MCF 10A (cell line): ENCODE measurements around the gene PER1. TPM values are rescaled to one million over a fixed set of nuclear protein-coding genes. Genes with fewer than 3 reads are reported as not detected.

Experiments
- BruUV-seq: library from RNA; stranded (reverse); fragments of 400-500 nt; replicated peaks from 2 replicates; lab custom pipeline; 2021; lab: Mats Ljungman, UMichigan
- CTCF ChIA-PET: fragments of 300-600 bp; sonication (Branson Sonifier 250); formaldehyde crosslinking; extraction: SDS; loops from one replicate; lab custom pipeline; 2021; ENCODE audit warnings: antibody characterized with exemption, inconsistent platforms; lab: Yijun Ruan, JAX
- POLR2A ChIA-PET: fragments of 300-600, 350-650 bp; sonication (Branson Sonifier 250); formaldehyde crosslinking; extraction: SDS; loops from one replicate; lab custom pipeline; 2020; ENCODE audit warnings: antibody characterized with exemption, inconsistent platforms; lab: Yijun Ruan, JAX
- DNase-seq: peaks from one replicate; pipeline ENCODE4 v3.0.0-alpha.2; 2018; ENCODE audit not compliant: unreplicated experiment
- H3K27ac Mint-ChIP-seq: one replicate; pipeline ENCODE4 v1.8.0; 2022; ENCODE audit warnings: mild to moderate bottlenecking, low read depth, mixed read lengths; ENCODE audit not compliant: unreplicated experiment
- H3K27me3 Mint-ChIP-seq: one replicate; pipeline ENCODE4 v1.8.0; 2022; ENCODE audit warnings: mixed read lengths; ENCODE audit not compliant: insufficient read depth, unreplicated experiment
- H3K36me3 Mint-ChIP-seq: one replicate; pipeline ENCODE4 v1.8.0; 2022; ENCODE audit warnings: mild to moderate bottlenecking, moderate library complexity, mixed read lengths; ENCODE audit not compliant: insufficient read depth, unreplicated experiment
- H3K4me1 Mint-ChIP-seq: one replicate; pipeline ENCODE4 v1.8.0; 2022; ENCODE audit warnings: mixed read lengths; ENCODE audit not compliant: insufficient read depth, unreplicated experiment
- H3K4me3 Mint-ChIP-seq: one replicate; pipeline ENCODE4 v1.8.0; 2022; ENCODE audit warnings: mild to moderate bottlenecking, moderate library complexity, mixed read lengths; ENCODE audit not compliant: unreplicated experiment
- H3K9me3 Mint-ChIP-seq: one replicate; pipeline ENCODE4 v1.8.0; 2022; ENCODE audit warnings: mixed read lengths; ENCODE audit not compliant: unreplicated experiment
- CTCF ChIP-seq: fragments of 200-600 bp; IDR thresholded peaks from one replicate; pipeline ENCODE4 v1.8.0; 2022; ENCODE audit warnings: antibody characterized with exemption, mild to moderate bottlenecking; ENCODE audit not compliant: unreplicated experiment
- intact Hi-C: fragments of 100-400 bp; cut with micrococcal nuclease; formaldehyde crosslinking; loops from 2 replicates; pipeline ENCODE4 v1.14.1; 2022
- total RNA-seq: library from RNA; stranded (reverse); gene quantifications from 2 replicates; pipeline ENCODE4 v1.2.3, GENCODE V29; 2022

Gene PER1
- total RNA-seq, 1 experiment from 2014 or later = 190 TPM

- H3K4me1 Mint-ChIP-seq = peaks cover 44% of the 10 kb centered on the region
- no TSS peak for BruUV-seq
Observed at GRCh38 chr17:8125154-8125946, 26.9 kb downstream of the PER1 start.

GRCh38 chr17:8124350-8125153, 27.7 kb downstream of the PER1 start:
- Mint-ChIP-seq H3K9me3 (no peaks in the 10 kb centered on the region), H3K4me1 (peaks cover 47% of the 10 kb centered on the region), H3K27ac (no peak overlapping the region), H3K36me3 (peaks cover 37% of the 10 kb centered on the region), H3K27me3 (no peaks in the 10 kb centered on the region), H3K4me3 (peak overlapping the region; percentile 77)
- TF ChIP-seq CTCF = no peak
- intact Hi-C loops = loop anchor here (5.0 kb wide), 1 partner anchor 258 kb away; the partner anchor contains the start of gene RPL26
- ChIA-PET POLR2A (interaction anchor here (0.8 to 4.0 kb wide), 13 partner anchors 8 to 267 kb away, joined by 3 to 101 read pairs (median 4); partner anchors contain the start of genes BORCS6, NAA38, PER1 and SLC25A35), CTCF (interaction anchor here (0.6 to 3.1 kb wide), 7 partner anchors 14 to 632 kb away, joined by 3 to 12 read pairs (median 4); no protein-coding TSS in a partner anchor)
- peak; percentile 37 for DNase-seq
- no TSS peak for BruUV-seq

More at GRCh38 chr17:8125154-8125946, 26.9 kb downstream of the PER1 start:
- DNase-seq = peak; percentile 75
- H3K36me3 Mint-ChIP-seq = peaks cover 29% of the 10 kb centered on the region
- no peaks in the 10 kb centered on the region for H3K27me3 Mint-ChIP-seq
- no peaks in the 10 kb centered on the region for H3K9me3 Mint-ChIP-seq
- intact Hi-C loops = no loop called here
- no peak for TF ChIP-seq CTCF
- peak overlapping the region; percentile 46 for H3K27ac Mint-ChIP-seq
- ChIA-PET POLR2A (interaction anchor here (0.7 to 4.0 kb wide), 11 partner anchors 9 to 97 kb away, joined by 4 to 101 read pairs (median 11); partner anchors contain the start of genes BORCS6 and PER1), CTCF (interaction anchor here (0.6 to 3.1 kb wide), 3 partner anchors 13 to 631 kb away, joined by 3 to 12 read pairs (median 3); no protein-coding TSS in a partner anchor)
- H3K4me3 Mint-ChIP-seq = peak overlapping the region; percentile 86

GRCh38 chr17:8123695-8124349, 28.4 kb downstream of the PER1 start, which contains the start of gene HES7:
HES7 (minus strand) TSS chr17:8124106; CDS start chr17:8124084, 22 bp downstream.
- POLR2A ChIA-PET = interaction anchor here (0.6 to 4.0 kb wide), 16 partner anchors 9 to 267 kb away, joined by 3 to 101 read pairs (median 4); partner anchors contain the start of genes BORCS6, NAA38, PER1 and SLC25A35
- Mint-ChIP-seq H3K27me3 (no peaks in the 10 kb centered on the region), H3K27ac (peak within 1 kb of the TSS; percentile 0), H3K9me3 (no peaks in the 10 kb centered on the region), H3K4me3 (peak within 1 kb of the TSS; percentile 77), H3K36me3 (peaks cover 44% of the 10 kb centered on the region), H3K4me1 (peaks cover 47% of the 10 kb centered on the region)
- no peak for TF ChIP-seq CTCF
- intact Hi-C loops = loop anchor here (1.0 to 5.0 kb wide), 2 partner anchors 28 to 258 kb away; partner anchors contain the start of genes PER1 and RPL26
- peak; percentile 73 for DNase-seq
- CTCF ChIA-PET = interaction anchor here (0.7 to 3.1 kb wide), 8 partner anchors 14 to 226 kb away, joined by 3 to 12 read pairs (median 4); no protein-coding TSS in a partner anchor
- BruUV-seq = no TSS peak
